ENCODE results near the gene ZBTB38.

ZBTB38 gene

DNA sequence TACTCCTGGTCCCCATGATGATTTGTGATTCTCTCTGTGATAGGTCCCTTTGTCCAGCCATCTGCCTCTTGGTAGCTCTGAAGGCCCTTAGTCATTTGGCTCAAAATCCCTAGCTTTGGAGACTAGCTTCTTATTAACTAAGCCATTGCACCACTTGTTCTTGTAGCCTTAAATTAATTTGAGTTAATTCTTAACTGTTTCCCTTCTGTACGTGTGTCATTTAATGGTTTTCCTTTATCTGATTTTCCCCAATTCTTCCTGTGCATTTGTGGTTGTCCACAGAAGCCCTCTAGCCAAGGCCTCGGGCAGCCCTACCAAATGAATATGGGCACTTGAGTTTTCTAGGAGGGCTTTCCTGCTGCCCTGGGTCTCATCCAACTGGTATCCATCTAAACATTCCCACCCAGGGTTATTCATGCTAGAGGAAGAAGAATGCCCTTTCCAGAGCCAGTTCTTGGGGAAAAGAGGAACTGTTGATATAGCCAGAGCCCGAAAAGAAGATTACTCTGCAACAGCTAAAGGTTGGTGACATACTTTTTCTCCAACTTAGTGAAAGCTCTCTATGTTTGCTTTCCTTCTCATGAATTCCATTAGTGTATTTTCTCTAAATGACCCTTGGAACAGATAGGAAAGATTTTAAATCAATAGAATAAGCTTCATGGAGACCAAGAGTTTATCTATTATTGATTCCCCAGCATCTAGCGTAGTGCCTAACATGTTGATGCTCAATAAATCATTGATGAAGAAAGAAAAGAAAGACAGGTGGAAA is 44.2 kb upstream of the ZBTB38 start:
- no peaks in the 10 kb centered on the region for H3K79me2 ChIP-seq (ENCODE audit: insufficient read depth, low read length)
- H4K20me1 ChIP-seq (ENCODE audit: insufficient read depth, low read length), result no peaks in the 10 kb centered on the region
- ATAC-seq (ENCODE audit: insufficient read depth, low read depth), result no peak
- no peak overlapping the region for H3K4me3 ChIP-seq (ENCODE audit: low read depth in 1 of 2, low read length in 2 of 2)
- no peaks in the 10 kb centered on the region for H3K9me3 ChIP-seq (ENCODE audit: insufficient read depth, low read length, severe bottlenecking)
- H3K4me2 ChIP-seq (ENCODE audit: insufficient read depth, low read length), result no peak overlapping the region
- no peak overlapping the region for H3K9ac ChIP-seq (ENCODE audit: low read depth, low read length)
- H3K4me1 ChIP-seq (ENCODE audit: insufficient read depth, low read length), result no peaks in the 10 kb centered on the region
- no peak overlapping the region for H3K27ac ChIP-seq (ENCODE audit: low read length)
- TF ChIP-seq EZH2 (IDR thresholded peaks at IDR 0.05; ENCODE audit: borderline replicate concordance, low read depth, low read length, severe bottlenecking), result no peak
- TF ChIP-seq, protein P1, sequence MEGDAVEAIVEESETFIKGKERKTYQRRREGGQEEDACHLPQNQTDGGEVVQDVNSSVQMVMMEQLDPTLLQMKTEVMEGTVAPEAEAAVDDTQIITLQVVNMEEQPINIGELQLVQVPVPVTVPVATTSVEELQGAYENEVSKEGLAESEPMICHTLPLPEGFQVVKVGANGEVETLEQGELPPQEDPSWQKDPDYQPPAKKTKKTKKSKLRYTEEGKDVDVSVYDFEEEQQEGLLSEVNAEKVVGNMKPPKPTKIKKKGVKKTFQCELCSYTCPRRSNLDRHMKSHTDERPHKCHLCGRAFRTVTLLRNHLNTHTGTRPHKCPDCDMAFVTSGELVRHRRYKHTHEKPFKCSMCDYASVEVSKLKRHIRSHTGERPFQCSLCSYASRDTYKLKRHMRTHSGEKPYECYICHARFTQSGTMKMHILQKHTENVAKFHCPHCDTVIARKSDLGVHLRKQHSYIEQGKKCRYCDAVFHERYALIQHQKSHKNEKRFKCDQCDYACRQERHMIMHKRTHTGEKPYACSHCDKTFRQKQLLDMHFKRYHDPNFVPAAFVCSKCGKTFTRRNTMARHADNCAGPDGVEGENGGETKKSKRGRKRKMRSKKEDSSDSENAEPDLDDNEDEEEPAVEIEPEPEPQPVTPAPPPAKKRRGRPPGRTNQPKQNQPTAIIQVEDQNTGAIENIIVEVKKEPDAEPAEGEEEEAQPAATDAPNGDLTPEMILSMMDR (IDR thresholded peaks at IDR 0.05; ENCODE audit: borderline replicate concordance, extremely low read depth, low read length, poor library complexity, severe bottlenecking), result no peak
- H2AFZ ChIP-seq (ENCODE audit: low read depth, low read length), result no peak overlapping the region
- no peak for DNase-seq
- H3K36me3 ChIP-seq (ENCODE audit: insufficient read depth, low read length), result no peaks in the 10 kb centered on the region
- H3K27me3 ChIP-seq (ENCODE audit: insufficient read depth, low read length, poor library complexity), result no peaks in the 10 kb centered on the region

DNA sequence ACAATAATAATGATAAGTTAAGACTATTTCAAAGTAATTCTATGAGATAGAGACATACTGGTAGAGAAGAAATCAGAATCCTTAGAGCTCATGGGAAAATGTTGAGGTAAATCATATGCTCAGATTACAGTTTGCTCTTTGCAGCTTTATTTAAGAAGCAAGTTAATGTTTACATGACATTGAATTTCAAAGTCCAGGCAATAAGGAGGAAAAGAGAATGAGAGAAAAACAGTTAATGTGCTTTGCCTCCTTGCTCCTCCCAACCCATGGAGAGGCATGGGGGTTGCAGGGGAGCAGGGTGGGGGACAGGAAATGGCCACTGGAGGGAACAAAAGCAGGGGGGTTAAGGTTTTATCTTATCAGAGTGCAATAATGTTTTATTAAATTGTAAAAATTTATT is 42.2 kb upstream of the ZBTB38 start:
- Histone ChIP-seq H3K4me1 (ENCODE audit: insufficient read depth, low read length) (no peaks in the 10 kb centered on the region), H3K9me3 (ENCODE audit: insufficient read depth, low read length, severe bottlenecking) (no peaks in the 10 kb centered on the region), H4K20me1 (ENCODE audit: insufficient read depth, low read length) (no peaks in the 10 kb centered on the region), H3K4me2 (ENCODE audit: insufficient read depth, low read length) (no peak overlapping the region), H2AFZ (ENCODE audit: low read depth, low read length) (no peak overlapping the region), H3K4me3 (ENCODE audit: low read depth in 1 of 2, low read length in 2 of 2) (no peak overlapping the region), H3K9ac (ENCODE audit: low read depth, low read length) (no peak overlapping the region), H3K79me2 (ENCODE audit: insufficient read depth, low read length) (no peaks in the 10 kb centered on the region), H3K27ac (ENCODE audit: low read length) (no peak overlapping the region), H3K27me3 (ENCODE audit: insufficient read depth, low read length, poor library complexity) (no peaks in the 10 kb centered on the region), H3K36me3 (ENCODE audit: insufficient read depth, low read length) (no peaks in the 10 kb centered on the region)
- TF ChIP-seq, protein P1 (IDR thresholded peaks at IDR 0.05; ENCODE audit: borderline replicate concordance, extremely low read depth, low read length, poor library complexity, severe bottlenecking), result no peak
- TF ChIP-seq EZH2 (IDR thresholded peaks at IDR 0.05; ENCODE audit: borderline replicate concordance, low read depth, low read length, severe bottlenecking), result no peak
- ATAC-seq (ENCODE audit: insufficient read depth, low read depth), result no peak
- DNase-seq, result no peak

DNA sequence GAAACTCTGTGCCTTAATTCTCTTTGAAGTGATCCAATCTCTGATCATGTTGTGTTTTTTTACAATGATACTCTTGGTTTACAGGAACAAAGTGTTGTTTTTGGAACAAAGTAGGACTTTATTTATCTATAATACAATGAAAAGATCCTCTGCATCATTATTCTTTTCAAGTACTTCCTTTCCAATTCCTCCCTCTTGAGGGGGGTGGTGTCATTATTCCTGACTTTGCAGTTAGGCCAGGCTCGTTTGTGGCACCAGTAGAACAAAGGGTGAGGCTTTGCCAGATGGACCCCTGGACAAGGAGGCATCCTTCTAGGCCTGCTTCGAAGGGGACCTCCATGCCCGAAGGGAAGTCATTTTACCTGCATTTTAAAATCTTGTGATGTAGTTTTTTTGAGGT is 41.7 kb upstream of the ZBTB38 start:
- H3K27ac ChIP-seq (ENCODE audit: low read length), result no peak overlapping the region
- no peak overlapping the region for H2AFZ ChIP-seq (ENCODE audit: low read depth, low read length)
- DNase-seq, result no peak
- no peaks in the 10 kb centered on the region for H3K79me2 ChIP-seq (ENCODE audit: insufficient read depth, low read length)
- ATAC-seq (ENCODE audit: insufficient read depth, low read depth), result no peak
- H3K36me3 ChIP-seq (ENCODE audit: insufficient read depth, low read length), result no peaks in the 10 kb centered on the region
- H3K27me3 ChIP-seq (ENCODE audit: insufficient read depth, low read length, poor library complexity), result no peaks in the 10 kb centered on the region
- H3K9me3 ChIP-seq (ENCODE audit: insufficient read depth, low read length, severe bottlenecking), result no peaks in the 10 kb centered on the region
- H3K4me3 ChIP-seq (ENCODE audit: low read depth in 1 of 2, low read length in 2 of 2), result no peak overlapping the region
- no peak overlapping the region for H3K4me2 ChIP-seq (ENCODE audit: insufficient read depth, low read length)
- TF ChIP-seq, protein P1 (IDR thresholded peaks at IDR 0.05; ENCODE audit: borderline replicate concordance, extremely low read depth, low read length, poor library complexity, severe bottlenecking), result no peak
- TF ChIP-seq EZH2 (IDR thresholded peaks at IDR 0.05; ENCODE audit: borderline replicate concordance, low read depth, low read length, severe bottlenecking), result no peak
- no peaks in the 10 kb centered on the region for H4K20me1 ChIP-seq (ENCODE audit: insufficient read depth, low read length)
- no peak overlapping the region for H3K9ac ChIP-seq (ENCODE audit: low read depth, low read length)
- no peaks in the 10 kb centered on the region for H3K4me1 ChIP-seq (ENCODE audit: insufficient read depth, low read length)
